ENCODE results near the gene ARHGEF25. TPM values are rescaled to one million over a fixed set of nuclear protein-coding genes. Genes with fewer than 3 reads are reported as not detected.

Gene ARHGEF25
- total RNA-seq, 2 donors from 2014 or later = 12.7 to 20.1 TPM

GRCh38 chr12:57628280-57629191, 17.3 kb downstream of the ARHGEF25 start:
- H3K27me3 ChIP-seq (ENCODE audit: control insufficient read depth, insufficient read depth, low read length, poor library complexity, severe bottlenecking) = peaks cover 99% of the 10 kb centered on the region
- H3K9me3 ChIP-seq (ENCODE audit: control insufficient read depth, low read length) = no peaks in the 10 kb centered on the region
- H3K36me3 ChIP-seq (ENCODE audit: control insufficient read depth, insufficient read depth, low read length) = no peaks in the 10 kb centered on the region
- H3K4me1 ChIP-seq (ENCODE audit: control insufficient read depth, insufficient read depth, low read length) = no peaks in the 10 kb centered on the region
- H3K4me1 Mint-ChIP-seq = no peaks in the 10 kb centered on the region
- no peak for TF ChIP-seq CTCF (conservative IDR thresholded peaks at IDR 0.05)
- no peaks in the 10 kb centered on the region for H3K9me3 Mint-ChIP-seq
- peaks cover 99% of the 10 kb centered on the region for H3K27me3 Mint-ChIP-seq (ENCODE audit: insufficient read depth)
- H3K36me3 Mint-ChIP-seq (ENCODE audit: low read depth) = no peaks in the 10 kb centered on the region
- no peak overlapping the region for H3K27ac Mint-ChIP-seq
- H3K4me3 Mint-ChIP-seq = no peak overlapping the region
- peak; percentile 57 for DNase-seq
- H3K9ac ChIP-seq (ENCODE audit: extremely low read depth, low read length, poor library complexity, severe bottlenecking) = no peak overlapping the region
- H3K27ac ChIP-seq (ENCODE audit: low read depth, low read length) = no peak overlapping the region
- H3K4me3 ChIP-seq (ENCODE audit: low read length) = no peak overlapping the region
- 88 to 89% methylated on average over 23 to 29 of the region's 29 CpGs for WGBS, 2 experiments (ENCODE audit: insufficient coverage in 1 of 2, insufficient read length in 1 of 2)

- Histone ChIP-seq H3K27ac (ENCODE audit: low read depth, low read length) (no peak overlapping the region), H3K36me3 (ENCODE audit: control insufficient read depth, insufficient read depth, low read length) (no peaks in the 10 kb centered on the region), H3K4me1 (ENCODE audit: control insufficient read depth, insufficient read depth, low read length) (no peaks in the 10 kb centered on the region), H3K4me3 (ENCODE audit: low read length) (no peak overlapping the region), H3K9ac (ENCODE audit: extremely low read depth, low read length, poor library complexity, severe bottlenecking) (no peak overlapping the region), H3K27me3 (ENCODE audit: control insufficient read depth, insufficient read depth, low read length, poor library complexity, severe bottlenecking) (peaks cover 99% of the 10 kb centered on the region), H3K9me3 (ENCODE audit: control insufficient read depth, low read length) (no peaks in the 10 kb centered on the region)
- Mint-ChIP-seq H3K36me3 (ENCODE audit: low read depth) (no peaks in the 10 kb centered on the region), H3K27ac (no peak overlapping the region), H3K4me1 (no peaks in the 10 kb centered on the region), H3K27me3 (ENCODE audit: insufficient read depth) (peaks cover 96% of the 10 kb centered on the region), H3K9me3 (no peaks in the 10 kb centered on the region), H3K4me3 (no peak overlapping the region)
- 80 to 90% methylated on average over 2 to 5 of the region's 5 CpGs for WGBS, 2 experiments (ENCODE audit: insufficient coverage in 1 of 2, insufficient read length in 1 of 2)
- no peak for TF ChIP-seq CTCF (conservative IDR thresholded peaks at IDR 0.05)
- peak; percentile 50 for DNase-seq
Measured at GRCh38 chr12:57629897-57630471, 18.7 kb downstream of the ARHGEF25 start.

- TF ChIP-seq CTCF (conservative IDR thresholded peaks at IDR 0.05) = no peak
- Mint-ChIP-seq H3K27ac (no peak overlapping the region), H3K27me3 (ENCODE audit: insufficient read depth) (peaks cover 94% of the 10 kb centered on the region), H3K4me1 (no peaks in the 10 kb centered on the region), H3K4me3 (no peak overlapping the region), H3K9me3 (no peaks in the 10 kb centered on the region), H3K36me3 (ENCODE audit: low read depth) (no peaks in the 10 kb centered on the region)
- Histone ChIP-seq H3K4me1 (ENCODE audit: control insufficient read depth, insufficient read depth, low read length) (no peaks in the 10 kb centered on the region), H3K9ac (ENCODE audit: extremely low read depth, low read length, poor library complexity, severe bottlenecking) (no peak overlapping the region), H3K4me3 (ENCODE audit: low read length) (no peak overlapping the region), H3K9me3 (ENCODE audit: control insufficient read depth, low read length) (no peaks in the 10 kb centered on the region), H3K36me3 (ENCODE audit: control insufficient read depth, insufficient read depth, low read length) (no peaks in the 10 kb centered on the region), H3K27ac (ENCODE audit: low read depth, low read length) (no peak overlapping the region), H3K27me3 (ENCODE audit: control insufficient read depth, insufficient read depth, low read length, poor library complexity, severe bottlenecking) (peaks cover 96% of the 10 kb centered on the region)
- WGBS, 2 experiments (ENCODE audit: insufficient coverage in 1 of 2, insufficient read length in 1 of 2) = 72 to 80% methylated on average over 1 to 6 of the region's 6 CpGs
- peak; percentile 46 for DNase-seq
Measured at GRCh38 chr12:57630891-57631433, 19.7 kb downstream of the ARHGEF25 start.

Measured in endodermal cell (in vitro differentiated cells).